ENCODE measurements around the gene TBC1D14. TPM values are rescaled to one million over a fixed set of nuclear protein-coding genes. Genes with fewer than 3 reads are reported as not detected.
A peak's percentile ranks its signal among the peaks of the same experiment; 100 is the strongest.

The TBC1D14 gene
- total RNA-seq, 1 experiment from 2014 or later, result 36.3 TPM

- CTCF ChIA-PET, result no interaction called here
- H3K36me3 ChIP-seq (ENCODE audit: control insufficient read depth, insufficient read depth, low read length), result no peaks in the 10 kb centered on the region
- peaks cover 30% of the 10 kb centered on the region for H3K4me1 ChIP-seq (ENCODE audit: control insufficient read depth, insufficient read depth, low read length)
- TF ChIP-seq REST (IDR thresholded peaks at IDR 0.05; ENCODE audit: insufficient read depth in 1 of 2, low read depth in 2 of 2, low read length in 1 of 2) (no peak), POLR2AphosphoS5 (IDR thresholded peaks at IDR 0.05; ENCODE audit: low read depth, low read length) (no peak), CTCF (IDR thresholded peaks at IDR 0.05) (no peak), SIN3A (IDR thresholded peaks at IDR 0.05; ENCODE audit: borderline replicate concordance, insufficient read depth, low read depth, low read length) (no peak), TCF7L2 (IDR thresholded peaks at IDR 0.05; ENCODE audit: low read depth, low read length) (no peak)
- DNase-seq (ENCODE audit: low read depth, low spot score) (no peak), ATAC-seq (no peak)
- POLR2A ChIA-PET, result no interaction called here
- peak overlapping the region; percentile 81 for H3K27ac ChIP-seq (ENCODE audit: low read length)
- H3K27me3 ChIP-seq (ENCODE audit: control insufficient read depth, insufficient read depth, low read length), result no peaks in the 10 kb centered on the region
- no TSS peak for BruUV-seq (replicated peaks)
- peak overlapping the region; percentile 76 to 80 for H3K4me3 ChIP-seq (ENCODE audit: low read depth in 2 of 2, low read length in 2 of 2)
- no peaks in the 10 kb centered on the region for H3K9me3 ChIP-seq (ENCODE audit: control insufficient read depth, insufficient read depth, low read depth, low read length)
- in situ Hi-C loops (cut with HindIII; ENCODE audit: low pct_unique_long_range_greater_than_20kb, low sequenced_read_pairs) (no loop called here), intact Hi-C loops (cut with micrococcal nuclease; ENCODE audit: unreplicated experiment) (no loop called here)
Measured at GRCh38 chr4:7044137-7044930, 134.7 kb downstream of the TBC1D14 start.

- Histone ChIP-seq H3K27ac (ENCODE audit: low read length) (no peak overlapping the region), H3K4me3 (ENCODE audit: low read depth in 2 of 2, low read length in 2 of 2) (no peak overlapping the region), H3K27me3 (ENCODE audit: control insufficient read depth, insufficient read depth, low read length) (no peaks in the 10 kb centered on the region), H3K36me3 (ENCODE audit: control insufficient read depth, insufficient read depth, low read length) (no peaks in the 10 kb centered on the region), H3K9me3 (ENCODE audit: control insufficient read depth, insufficient read depth, low read depth, low read length) (no peaks in the 10 kb centered on the region), H3K4me1 (ENCODE audit: control insufficient read depth, insufficient read depth, low read length) (peaks cover 30% of the 10 kb centered on the region)
- BruUV-seq (replicated peaks), result no TSS peak
- ATAC-seq (no peak), DNase-seq (ENCODE audit: low read depth, low spot score) (no peak)
- ChIA-PET POLR2A (no interaction called here), CTCF (no interaction called here)
- TF ChIP-seq SIN3A (IDR thresholded peaks at IDR 0.05; ENCODE audit: borderline replicate concordance, insufficient read depth, low read depth, low read length) (no peak), TCF7L2 (IDR thresholded peaks at IDR 0.05; ENCODE audit: low read depth, low read length) (no peak), POLR2AphosphoS5 (IDR thresholded peaks at IDR 0.05; ENCODE audit: low read depth, low read length) (no peak), REST (IDR thresholded peaks at IDR 0.05; ENCODE audit: insufficient read depth in 1 of 2, low read depth in 2 of 2, low read length in 1 of 2) (no peak), CTCF (IDR thresholded peaks at IDR 0.05) (no peak)
- intact Hi-C loops (cut with micrococcal nuclease; ENCODE audit: unreplicated experiment), result no loop called here
- in situ Hi-C loops (cut with HindIII; ENCODE audit: low pct_unique_long_range_greater_than_20kb, low sequenced_read_pairs), result no loop called here
Measured at GRCh38 chr4:7045553-7045952, 135.9 kb downstream of the TBC1D14 start.
